GM23248 (cell line): Measurements from ENCODE around the gene TPO. TPM values are rescaled to one million over a fixed set of nuclear protein-coding genes. Genes with fewer than 3 reads are reported as not detected.

ENCODE experiments used
- DNase-seq: peaks from one replicate; pipeline ENCODE4 v3.0.0-alpha.2; 2015
- H2AFZ ChIP-seq: fragments of 200-600 bp; sonication (generic); 2 replicates; pipeline ENCODE4 v1.6.1; 2016; ENCODE audit warnings: antibody characterized with exemption
- H3F3A ChIP-seq: fragments of 200-600 bp; sonication (generic); 2 replicates; pipeline ENCODE4 v1.6.1; 2016; ENCODE audit warnings: mild to moderate bottlenecking, antibody characterized with exemption, mixed run types; ENCODE audit not compliant: insufficient read depth
- H3K27ac ChIP-seq: fragments of 200-600 bp; sonication (generic); 2 replicates; pipeline ENCODE4 v1.5.1; 2016; ENCODE audit warnings: mild to moderate bottlenecking
- H3K27me3 ChIP-seq: fragments of 200-600 bp; sonication (generic); replicated peaks from 2 replicates; pipeline ENCODE4 v1.6.1; 2016; ENCODE audit warnings: mild to moderate bottlenecking; ENCODE audit not compliant: insufficient read depth
- H3K36me3 ChIP-seq: fragments of 200-600 bp; sonication (generic); 2 replicates; pipeline ENCODE4 v1.6.1; 2016; ENCODE audit warnings: low read depth, mild to moderate bottlenecking
- H3K4me1 ChIP-seq: fragments of 200-600 bp; sonication (generic); 2 replicates; pipeline ENCODE4 v1.6.1; 2016; ENCODE audit warnings: mild to moderate bottlenecking; ENCODE audit not compliant: insufficient read depth
- H3K4me2 ChIP-seq: fragments of 200-600 bp; sonication (generic); one replicate; pipeline ENCODE4 v1.6.1; 2016; ENCODE audit warnings: mild to moderate bottlenecking; ENCODE audit not compliant: unreplicated experiment
- H3K4me3 ChIP-seq: fragments of 200-600 bp; sonication (generic); 2 replicates; pipeline ENCODE4 v1.5.1; 2016; ENCODE audit warnings: mild to moderate bottlenecking
- H3K79me2 ChIP-seq: fragments of 200-600 bp; sonication (generic); 2 replicates; pipeline ENCODE4 v1.6.1; 2016; ENCODE audit warnings: mild to moderate bottlenecking; ENCODE audit not compliant: insufficient read depth
- H3K9ac ChIP-seq: fragments of 200-600 bp; sonication (generic); 2 replicates; pipeline ENCODE4 v1.6.1; 2016; ENCODE audit warnings: mild to moderate bottlenecking
- H3K9me2 ChIP-seq: fragments of 200-600 bp; sonication (generic); 2 replicates; pipeline ENCODE4 v1.6.1; 2016; ENCODE audit warnings: mixed run types, mild to moderate bottlenecking, moderate library complexity; ENCODE audit not compliant: insufficient read depth
- H3K9me3 ChIP-seq: fragments of 200-600 bp; sonication (generic); one replicate; pipeline ENCODE4 v1.6.1; 2017; ENCODE audit warnings: low read depth
- H4K20me1 ChIP-seq: fragments of 200-600 bp; sonication (generic); 2 replicates; pipeline ENCODE4 v1.6.0; 2016; ENCODE audit not compliant: insufficient read depth
- EZH2 ChIP-seq: fragments of 200-600 bp; sonication (generic); IDR thresholded peaks from 2 replicates; pipeline ENCODE4 v1.6.1; 2018; ENCODE audit warnings: antibody characterized with exemption, mild to moderate bottlenecking; ENCODE audit not compliant: insufficient read depth, poor library complexity, severe bottlenecking
- EZH2phosphoT487 ChIP-seq: fragments of 200-600 bp; sonication (generic); IDR thresholded peaks from 2 replicates; pipeline ENCODE4 v1.6.1; 2018; ENCODE audit warnings: antibody characterized with exemption, moderate library complexity, mild to moderate bottlenecking, low read depth; ENCODE audit not compliant: insufficient read depth
- WGBS, 2 experiments: methylation state at CpG; one replicate each; pipeline ENCODE4 v1.1.6; 2015 to 2017; ENCODE audit warnings: low lambda C conversion rate in 2 of 2, low coverage in 1 of 2; ENCODE audit errors: missing lambda C conversion rate in 2 of 2; 5-methylcytosine and 5-hydroxymethylcytosine counted together
- in situ Hi-C: fragments of 300-500 bp; cut with MboI; formaldehyde crosslinking; loops from 2 replicates; pipeline ENCODE4 v1.15.0; 2020
- polyA plus RNA-seq: library from polyadenylated mRNA; unstranded; fragments of >200 nt; fragmentation: Nextera tagmentation; extraction: Ambion mirVana; gene quantifications from 2 replicates; pipeline ENCODE4 v1.2.1, GENCODE V29; 2016
- total RNA-seq: library from RNA; depleted of rRNA; stranded (reverse); fragments of >200 nt; shearing (Covaris generic); gene quantifications from 2 replicates; pipeline ENCODE4 v1.2.3, GENCODE V29; 2014

Gene TPO
- total and polyA plus RNA-seq, 2 experiments from 2014 or later, result not detected

- WGBS, 2 experiments, result 0 to 2% methylated on average over 4 of the region's 4 CpGs
- no peak overlapping the region for H3K4me2 ChIP-seq
Measured at GRCh38 chr2:1370461-1370860, 42.8 kb upstream of the TPO start.

DNA sequence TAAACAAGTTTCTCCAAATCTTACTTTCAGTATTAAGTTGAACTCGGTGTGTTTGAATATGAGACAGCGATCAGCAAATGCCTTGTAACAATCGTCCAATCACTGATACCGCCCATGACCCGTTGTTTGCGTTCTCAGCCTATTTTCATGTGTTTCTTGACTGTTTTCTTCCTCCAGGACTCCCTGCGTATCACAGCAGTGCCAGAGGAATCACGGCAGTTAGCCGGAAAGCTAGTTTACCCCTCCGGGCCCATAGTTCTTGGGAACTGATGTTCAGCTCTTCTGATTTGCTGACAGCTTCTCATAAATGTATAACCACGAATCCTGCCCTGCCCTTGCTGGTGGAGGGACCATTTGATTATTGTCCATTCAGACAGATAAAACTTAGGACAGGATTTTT lies 42.2 kb upstream of the TPO start:
- Histone ChIP-seq H3K79me2 (no peaks in the 10 kb centered on the region), H3K36me3 (no peaks in the 10 kb centered on the region), H3K9ac (no peak overlapping the region), H3K27me3 (no peaks in the 10 kb centered on the region), H3K4me2 (no peak overlapping the region), H3F3A (no peaks in the 10 kb centered on the region), H3K9me3 (no peaks in the 10 kb centered on the region), H3K4me3 (no peak overlapping the region), H2AFZ (no peak overlapping the region), H3K4me1 (no peaks in the 10 kb centered on the region), H4K20me1 (no peaks in the 10 kb centered on the region), H3K9me2 (no peaks in the 10 kb centered on the region), H3K27ac (no peak overlapping the region)
- TF ChIP-seq EZH2phosphoT487, result no peak
- TF ChIP-seq EZH2, result no peak
- 34 to 43% methylated on average over 11 of the region's 11 CpGs for WGBS, 2 experiments
- in situ Hi-C loops, result no loop called here
- DNase-seq, result no peak

More at GRCh38 chr2:1370461-1370860, 42.8 kb upstream of the TPO start:
- Histone ChIP-seq H3K4me3 (no peak overlapping the region), H3K9me3 (no peaks in the 10 kb centered on the region), H3K27ac (no peak overlapping the region), H3F3A (no peaks in the 10 kb centered on the region), H4K20me1 (no peaks in the 10 kb centered on the region), H3K36me3 (no peaks in the 10 kb centered on the region), H3K9ac (no peak overlapping the region), H3K9me2 (no peaks in the 10 kb centered on the region), H3K4me1 (no peaks in the 10 kb centered on the region), H3K79me2 (no peaks in the 10 kb centered on the region), H2AFZ (no peak overlapping the region), H3K27me3 (no peaks in the 10 kb centered on the region)
- in situ Hi-C loops, result no loop called here
- TF ChIP-seq EZH2 (no peak), EZH2phosphoT487 (no peak)
- DNase-seq, result no peak

DNA sequence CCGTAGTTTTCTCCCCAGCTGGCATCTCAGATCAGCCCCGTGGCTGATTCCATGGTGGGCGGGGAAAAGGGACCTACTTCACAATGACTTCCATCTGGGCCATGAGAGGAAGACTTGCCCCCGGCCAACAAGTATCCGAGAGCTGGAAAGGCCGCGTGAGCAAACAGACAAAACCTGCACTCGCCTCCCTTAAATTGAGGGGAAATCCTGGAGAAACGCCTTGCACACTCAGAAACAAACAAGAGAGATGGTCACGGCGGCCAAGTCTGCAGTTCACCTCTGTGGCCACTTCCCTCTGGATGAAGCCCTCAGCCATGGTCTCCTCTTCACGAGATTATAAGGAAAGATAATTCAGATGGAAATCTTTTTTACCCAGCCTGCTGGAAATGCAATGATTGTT lies 39.4 kb upstream of the TPO start:
- WGBS, 2 experiments, result 41 to 42% methylated on average over 12 of the region's 12 CpGs
- Histone ChIP-seq H3K79me2 (no peaks in the 10 kb centered on the region), H3K9ac (no peak overlapping the region), H3K9me3 (no peaks in the 10 kb centered on the region), H4K20me1 (no peaks in the 10 kb centered on the region), H3K27me3 (no peaks in the 10 kb centered on the region), H3K9me2 (no peaks in the 10 kb centered on the region), H3K4me3 (no peak overlapping the region), H3K27ac (no peak overlapping the region), H3K36me3 (no peaks in the 10 kb centered on the region), H3K4me2 (no peak overlapping the region), H2AFZ (no peak overlapping the region), H3F3A (no peaks in the 10 kb centered on the region), H3K4me1 (no peaks in the 10 kb centered on the region)
- TF ChIP-seq EZH2, result no peak
- no peak for TF ChIP-seq EZH2phosphoT487
- in situ Hi-C loops, result no loop called here
- DNase-seq, result no peak

DNA sequence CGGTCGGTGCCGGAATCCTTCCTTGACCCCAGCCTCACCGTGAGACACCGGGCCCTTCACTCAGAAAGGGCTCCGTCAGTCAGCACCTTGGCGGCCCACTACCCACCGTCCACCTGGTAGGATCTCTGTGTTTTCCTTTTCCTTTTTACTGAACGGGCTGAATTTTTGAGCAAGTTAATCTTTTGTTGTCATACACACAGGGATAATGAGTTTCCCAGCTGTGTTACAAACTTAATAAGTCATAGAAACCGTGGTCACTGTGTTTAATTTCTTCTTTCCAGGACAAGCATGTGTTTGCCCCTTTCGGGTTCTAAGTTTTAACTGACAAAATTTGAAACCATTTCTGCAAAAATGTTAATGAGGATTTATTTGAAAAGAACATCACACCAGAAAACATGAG lies 39.0 kb upstream of the TPO start:
- TF ChIP-seq EZH2, result no peak
- no peak for TF ChIP-seq EZH2phosphoT487
- 40 to 47% methylated on average over 11 of the region's 11 CpGs for WGBS, 2 experiments
- no peaks in the 10 kb centered on the region for H3K27me3 ChIP-seq
- H3K4me3 ChIP-seq, result no peak overlapping the region
- no peak overlapping the region for H2AFZ ChIP-seq
- H3K27ac ChIP-seq, result no peak overlapping the region
- H3K4me1 ChIP-seq, result no peaks in the 10 kb centered on the region
- no peaks in the 10 kb centered on the region for H3F3A ChIP-seq
- no peak overlapping the region for H3K4me2 ChIP-seq
- no peaks in the 10 kb centered on the region for H4K20me1 ChIP-seq
- no peaks in the 10 kb centered on the region for H3K9me2 ChIP-seq
- in situ Hi-C loops, result no loop called here
- H3K36me3 ChIP-seq, result no peaks in the 10 kb centered on the region
- H3K9ac ChIP-seq, result no peak overlapping the region
- DNase-seq, result no peak
- H3K9me3 ChIP-seq, result no peaks in the 10 kb centered on the region
- H3K79me2 ChIP-seq, result no peaks in the 10 kb centered on the region

DNA sequence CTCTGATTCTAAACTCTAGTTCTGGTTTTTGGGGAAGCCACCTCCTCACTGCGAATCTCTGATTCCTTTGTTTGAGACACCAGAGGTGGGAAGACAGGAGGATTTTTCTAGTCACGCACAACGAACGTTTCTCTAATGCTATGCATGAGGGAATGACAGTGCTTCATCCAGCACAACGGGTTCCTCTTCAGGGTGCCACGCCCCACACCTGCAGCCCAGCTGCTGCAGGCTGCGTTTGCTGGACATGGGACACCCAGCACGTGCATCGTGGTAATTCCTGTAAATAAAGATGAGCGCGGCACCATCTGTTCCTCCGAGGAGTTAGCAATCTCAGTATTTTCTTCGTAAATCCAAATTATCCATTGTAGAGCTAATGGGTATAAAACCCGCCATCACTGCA lies 37.5 kb upstream of the TPO start:
- Histone ChIP-seq H4K20me1 (no peaks in the 10 kb centered on the region), H3K4me1 (no peaks in the 10 kb centered on the region), H3K79me2 (no peaks in the 10 kb centered on the region), H3K9me2 (no peaks in the 10 kb centered on the region), H3K9me3 (no peaks in the 10 kb centered on the region), H3K4me2 (no peak overlapping the region), H3K4me3 (no peak overlapping the region), H3K36me3 (no peaks in the 10 kb centered on the region), H3K27me3 (no peaks in the 10 kb centered on the region), H3F3A (no peaks in the 10 kb centered on the region), H2AFZ (no peak overlapping the region), H3K9ac (no peak overlapping the region), H3K27ac (no peak overlapping the region)
- TF ChIP-seq EZH2phosphoT487 (no peak), EZH2 (no peak)
- in situ Hi-C loops, result no loop called here
- 28 to 30% methylated on average over 14 of the region's 14 CpGs for WGBS, 2 experiments
- no peak for DNase-seq
